Measurements from ENCODE around the gene TMEM200A. TPM values are rescaled to one million over a fixed set of nuclear protein-coding genes. Genes with fewer than 3 reads are reported as not detected.

Gene TMEM200A
- total RNA-seq, result 5.0 and 30.8 TPM in 2 replicates

GRCh38 chr6:130365166-130366106 lies at the start of gene TMEM200A:
TSS of gene TMEM200A (plus strand) at chr6:130366017. CDS start at chr6:130440423, 74,406 bp downstream.

Other genes starting within 250 kb of the TMEM200A start
- gene SAMD3, start 143.1 kb upstream of the TMEM200A start, total RNA-seq, result 0.39 TPM in 1 of 2 replicates, not detected in the other

All from epithelial cell of alveolus of lung (primary cell).